LNCAP (cell line): ENCODE data around the gene ERO1B.

Source experiments
- TF ChIP-seq, protein P1 (sequence below): fragments of 450-650 bp; IDR thresholded peaks from 2 replicates; pipeline ENCODE4 v1.5.1; 2017; ENCODE audit warnings: mild to moderate bottlenecking

The ERO1B gene

DNA sequence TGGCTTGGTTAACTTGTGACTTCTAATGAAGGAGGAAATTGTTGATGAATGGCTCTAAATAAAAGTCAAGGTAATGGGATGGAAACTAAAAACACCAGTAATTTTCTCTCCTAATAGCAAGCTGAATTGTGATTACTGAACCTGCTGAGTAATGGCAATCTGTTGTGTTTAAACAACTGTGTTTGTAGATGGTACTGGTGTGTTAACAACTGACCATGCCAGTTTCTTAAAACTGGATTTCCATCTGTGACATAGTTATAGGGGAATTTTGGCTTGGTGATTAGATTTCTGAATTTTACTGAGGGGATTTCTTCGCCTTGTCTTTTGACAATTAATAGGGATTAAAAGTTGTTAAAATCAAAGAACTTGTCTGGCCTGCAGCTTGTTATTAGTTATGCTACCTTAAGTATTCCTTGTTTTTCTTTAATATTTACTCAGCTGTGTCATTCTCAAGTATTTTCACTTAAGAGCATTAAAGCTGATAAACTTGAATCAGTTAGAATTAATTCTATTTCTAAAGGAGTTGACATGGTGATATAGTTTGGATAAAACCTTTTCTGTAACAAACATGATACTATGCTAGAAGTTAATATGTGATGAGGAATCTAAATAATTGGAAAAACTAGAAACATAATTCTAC lies 7.9 kb upstream of the ERO1B start:
- TF ChIP-seq, protein P1, sequence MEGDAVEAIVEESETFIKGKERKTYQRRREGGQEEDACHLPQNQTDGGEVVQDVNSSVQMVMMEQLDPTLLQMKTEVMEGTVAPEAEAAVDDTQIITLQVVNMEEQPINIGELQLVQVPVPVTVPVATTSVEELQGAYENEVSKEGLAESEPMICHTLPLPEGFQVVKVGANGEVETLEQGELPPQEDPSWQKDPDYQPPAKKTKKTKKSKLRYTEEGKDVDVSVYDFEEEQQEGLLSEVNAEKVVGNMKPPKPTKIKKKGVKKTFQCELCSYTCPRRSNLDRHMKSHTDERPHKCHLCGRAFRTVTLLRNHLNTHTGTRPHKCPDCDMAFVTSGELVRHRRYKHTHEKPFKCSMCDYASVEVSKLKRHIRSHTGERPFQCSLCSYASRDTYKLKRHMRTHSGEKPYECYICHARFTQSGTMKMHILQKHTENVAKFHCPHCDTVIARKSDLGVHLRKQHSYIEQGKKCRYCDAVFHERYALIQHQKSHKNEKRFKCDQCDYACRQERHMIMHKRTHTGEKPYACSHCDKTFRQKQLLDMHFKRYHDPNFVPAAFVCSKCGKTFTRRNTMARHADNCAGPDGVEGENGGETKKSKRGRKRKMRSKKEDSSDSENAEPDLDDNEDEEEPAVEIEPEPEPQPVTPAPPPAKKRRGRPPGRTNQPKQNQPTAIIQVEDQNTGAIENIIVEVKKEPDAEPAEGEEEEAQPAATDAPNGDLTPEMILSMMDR, result no peak

DNA sequence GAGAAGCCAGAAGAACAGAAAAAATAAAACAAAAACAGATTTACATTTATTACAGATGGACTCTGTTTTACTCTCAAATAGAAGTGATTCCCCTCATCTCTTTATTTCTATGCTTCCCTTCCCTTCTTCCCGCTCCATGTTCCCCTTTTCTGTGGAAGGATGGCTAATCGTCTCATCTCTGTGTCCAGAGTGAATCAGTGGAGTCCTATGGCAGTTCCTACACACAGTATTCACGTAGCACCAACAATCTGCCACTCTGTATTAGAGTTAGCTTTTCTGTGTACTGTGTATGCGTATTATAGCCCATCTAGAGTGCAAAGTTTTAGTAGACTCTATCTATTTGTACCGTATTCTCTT lies 6.8 kb upstream of the ERO1B start:
- TF ChIP-seq, protein P1, result no peak

DNA sequence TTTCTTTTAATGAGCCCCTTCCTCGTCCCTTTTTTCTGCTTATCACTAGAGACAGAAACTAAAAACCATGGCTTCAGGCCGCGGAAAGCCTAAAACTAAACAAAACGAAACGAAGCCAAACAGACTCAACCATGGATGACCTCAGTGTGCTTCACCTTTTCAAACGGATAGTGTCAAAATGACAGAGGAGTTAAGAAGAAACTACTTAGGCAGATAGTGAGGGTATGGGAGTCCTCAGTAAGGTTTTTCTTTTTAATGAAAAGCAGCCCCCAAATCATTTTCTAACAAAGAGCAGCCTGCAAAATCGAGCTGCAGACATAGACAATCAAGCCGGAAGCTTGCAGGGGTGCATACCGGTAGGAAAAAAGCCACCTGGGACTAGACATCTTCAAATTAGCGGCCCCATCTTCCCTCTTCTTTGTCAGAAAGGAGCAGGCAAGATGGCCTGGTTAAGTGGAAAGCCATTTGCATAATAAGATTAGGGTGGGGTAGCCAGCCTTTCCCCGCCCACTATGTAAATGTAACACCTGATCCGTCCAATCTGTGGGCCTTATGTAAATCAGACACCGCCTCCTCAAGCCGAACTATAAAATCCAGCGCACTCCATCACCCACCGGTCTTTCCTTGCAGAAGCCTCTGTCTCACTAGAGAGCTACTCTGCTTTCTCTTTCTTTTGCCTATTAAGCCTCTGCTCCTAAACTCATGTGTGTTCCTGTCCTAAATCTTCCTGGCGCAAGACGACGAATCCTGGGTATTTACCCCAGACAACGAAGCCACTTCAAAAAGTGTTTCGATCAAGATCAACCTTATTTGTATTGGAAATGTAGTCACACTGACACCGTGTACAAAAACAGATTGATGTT lies 6.2 kb upstream of the ERO1B start:
- TF ChIP-seq, protein P1, result no peak

DNA sequence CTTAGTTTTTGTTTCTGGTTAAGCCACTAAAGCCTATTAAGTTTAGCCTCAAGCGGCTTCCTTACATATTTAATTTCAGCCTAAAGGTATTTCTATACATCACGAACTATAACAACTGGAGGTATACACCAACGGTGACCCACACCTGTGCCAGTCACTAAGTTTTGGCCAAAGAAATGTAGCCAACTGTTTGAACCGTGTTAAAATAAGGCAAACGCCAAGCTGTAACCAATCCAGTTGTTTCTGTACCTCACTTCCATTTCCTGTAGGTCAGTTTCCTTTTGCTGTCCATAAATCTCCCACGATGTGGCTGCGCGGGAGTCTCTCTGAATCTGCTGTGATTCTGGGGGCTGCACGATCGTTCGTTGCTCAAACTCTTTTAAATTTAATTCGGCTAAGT lies 5.6 kb upstream of the ERO1B start:
- TF ChIP-seq, protein P1, result no peak

DNA sequence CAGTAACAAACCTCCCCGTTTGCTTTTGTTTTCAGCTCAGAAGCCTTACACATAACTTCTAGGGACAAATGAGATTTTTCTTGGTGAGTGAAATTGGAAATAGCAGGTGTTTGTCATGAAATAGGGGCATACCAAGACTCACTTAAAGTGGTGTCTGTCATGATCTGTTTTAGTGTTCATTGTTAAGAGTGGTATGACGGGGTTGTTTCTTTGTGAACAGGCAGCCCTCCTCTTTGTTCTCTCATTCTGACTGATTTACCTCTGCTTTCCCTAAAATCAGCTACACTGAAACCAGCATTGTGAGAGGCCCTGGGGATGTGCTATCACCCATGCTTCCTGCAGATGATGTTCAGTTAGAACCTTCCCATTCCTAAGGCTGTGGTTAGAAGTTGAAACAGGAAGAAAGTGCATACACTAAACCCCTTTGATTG lies 2.5 kb upstream of the ERO1B start:
- TF ChIP-seq, protein P1, result no peak

DNA sequence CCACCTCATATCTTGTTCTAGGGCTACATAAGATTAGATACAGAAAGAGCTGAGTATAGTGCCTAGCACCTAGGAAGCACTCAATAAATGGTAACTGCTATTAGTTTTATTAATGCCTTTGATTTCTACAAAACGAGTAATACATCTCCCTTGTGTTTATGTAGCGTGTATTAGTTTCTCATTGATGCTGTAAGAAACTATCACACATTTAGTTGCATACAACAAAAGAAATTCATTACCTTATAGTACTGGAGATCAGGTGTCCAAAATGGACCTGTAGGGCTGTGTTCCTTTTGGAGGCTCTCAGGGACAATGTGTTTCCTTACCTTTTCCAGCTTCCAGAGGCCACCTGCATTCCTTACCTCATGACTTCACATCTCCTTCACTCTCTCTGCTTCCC lies 961 bp upstream of the ERO1B start:
- TF ChIP-seq, protein P1, result no peak

DNA sequence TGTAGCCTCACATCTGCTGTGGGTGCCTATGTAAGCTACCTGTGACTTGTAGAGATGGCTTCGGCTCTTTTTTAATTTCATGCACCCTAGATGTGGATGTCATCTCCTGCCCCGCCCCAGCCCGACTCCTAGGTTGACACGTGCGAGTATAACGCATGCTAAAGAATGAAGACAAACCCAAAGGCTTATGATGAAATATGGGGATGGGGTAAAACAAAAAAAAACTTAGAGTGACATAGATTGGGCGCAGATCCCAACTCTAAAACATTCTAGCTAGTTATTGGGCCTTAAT lies 613 bp upstream of the ERO1B start:
- TF ChIP-seq, protein P1, result no peak
